GM18858 (cell line): Measurements from ENCODE around the gene HTR3A.

Experiments used
- ATAC-seq: cut with Tn5 transposase; IDR thresholded peaks from one replicate; pipeline ENCODE4 v1.9.1; 2021; ENCODE audit not compliant: unreplicated experiment

HTR3A gene

DNA sequence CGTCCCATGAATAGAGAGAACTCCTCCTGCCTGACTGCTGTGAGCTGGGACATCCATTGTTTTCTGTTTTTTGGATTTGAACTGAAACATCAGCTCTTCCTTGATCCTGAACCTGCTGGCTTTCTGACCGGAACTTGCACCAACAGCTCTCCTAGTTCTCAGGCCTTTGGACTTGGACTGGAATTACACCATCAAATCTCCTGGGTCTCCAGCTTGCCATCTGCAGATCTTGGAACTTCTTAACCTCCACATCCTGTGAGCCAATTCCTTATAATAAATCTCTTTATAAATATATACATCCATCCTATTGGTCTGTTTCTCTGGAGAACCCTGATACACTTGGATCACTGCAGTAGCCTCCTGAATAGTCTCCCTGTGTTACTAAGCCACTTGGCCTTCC is 42.1 kb downstream of the HTR3A start:
- ATAC-seq: no peak

DNA sequence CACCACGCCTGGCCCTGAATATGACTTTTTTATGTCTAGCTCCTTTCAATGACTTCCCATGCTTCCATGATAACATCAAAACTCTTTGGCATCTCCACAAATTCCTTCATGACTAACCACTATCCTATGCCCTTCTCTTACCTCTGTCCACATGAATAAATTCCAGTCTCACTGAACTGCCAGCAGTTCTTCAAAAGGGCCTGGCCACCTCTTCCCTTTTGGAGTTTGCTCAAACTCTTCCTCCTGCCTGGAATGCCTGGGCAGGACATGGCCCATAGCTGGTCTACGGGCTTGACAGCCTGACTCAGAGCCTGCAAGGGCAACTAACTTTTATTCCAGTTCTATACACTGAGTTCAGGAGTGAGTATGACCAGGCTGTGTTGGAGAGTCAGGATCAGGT is 42.8 kb downstream of the HTR3A start:
- no peak for ATAC-seq

DNA sequence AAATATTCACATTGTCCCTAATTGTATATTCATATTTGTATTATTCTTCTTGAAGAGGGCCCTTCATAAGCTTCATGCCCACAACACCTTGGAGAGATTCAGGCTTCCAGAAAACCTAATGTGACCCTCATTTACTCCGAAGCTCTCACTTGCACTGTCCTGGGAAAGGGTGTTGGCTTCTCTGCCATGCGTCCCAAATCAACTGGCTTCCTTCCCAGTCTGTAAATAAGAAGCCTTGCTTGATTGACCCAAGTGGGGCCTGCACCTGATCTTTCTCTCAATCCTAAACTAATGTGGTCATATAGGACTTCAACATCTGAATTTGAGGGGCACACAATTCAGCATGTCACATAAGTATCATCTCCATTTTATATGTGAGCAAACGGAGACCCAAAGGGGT is 44.1 kb downstream of the HTR3A start:
- no peak for ATAC-seq

GRCh38 chr11:114019574-114019973 is 44.7 kb downstream of the HTR3A start:
- ATAC-seq: no peak

DNA sequence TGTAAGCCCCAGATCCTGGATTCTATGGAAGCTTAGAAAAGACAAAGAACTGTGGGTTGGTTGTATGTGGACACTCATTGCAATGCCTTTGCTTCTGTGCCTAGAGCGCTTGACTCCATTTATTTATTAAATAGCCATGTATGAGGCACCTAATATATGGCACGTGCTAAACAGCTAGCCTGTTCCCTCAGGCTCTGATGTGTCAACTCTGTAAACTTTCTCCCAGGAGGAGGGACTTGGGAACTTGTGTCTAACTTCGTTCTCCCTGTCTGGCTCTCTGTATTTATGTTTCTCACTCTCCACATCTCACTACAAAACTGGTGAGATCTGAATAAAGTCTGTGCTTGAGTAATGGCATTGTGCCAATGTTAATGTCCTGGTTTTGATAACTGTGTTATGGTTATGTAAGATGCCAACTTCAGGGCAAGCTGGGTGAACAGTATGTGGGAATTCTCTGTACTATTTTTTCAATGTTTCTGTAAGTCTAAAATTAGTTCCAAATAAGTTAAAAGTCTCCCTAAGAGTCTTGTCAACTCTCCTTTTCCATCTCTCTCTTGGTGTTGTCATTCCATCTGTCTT is 50.5 kb downstream of the HTR3A start:
- ATAC-seq: no peak

GRCh38 chr11:114026355-114026754 is 51.4 kb downstream of the HTR3A start:
- ATAC-seq: no peak

- ATAC-seq: no peak
Measured at GRCh38 chr11:114027391-114027790, 52.5 kb downstream of the HTR3A start.

- no peak for ATAC-seq
Measured at GRCh38 chr11:114027926-114028325, 53.0 kb downstream of the HTR3A start.

DNA sequence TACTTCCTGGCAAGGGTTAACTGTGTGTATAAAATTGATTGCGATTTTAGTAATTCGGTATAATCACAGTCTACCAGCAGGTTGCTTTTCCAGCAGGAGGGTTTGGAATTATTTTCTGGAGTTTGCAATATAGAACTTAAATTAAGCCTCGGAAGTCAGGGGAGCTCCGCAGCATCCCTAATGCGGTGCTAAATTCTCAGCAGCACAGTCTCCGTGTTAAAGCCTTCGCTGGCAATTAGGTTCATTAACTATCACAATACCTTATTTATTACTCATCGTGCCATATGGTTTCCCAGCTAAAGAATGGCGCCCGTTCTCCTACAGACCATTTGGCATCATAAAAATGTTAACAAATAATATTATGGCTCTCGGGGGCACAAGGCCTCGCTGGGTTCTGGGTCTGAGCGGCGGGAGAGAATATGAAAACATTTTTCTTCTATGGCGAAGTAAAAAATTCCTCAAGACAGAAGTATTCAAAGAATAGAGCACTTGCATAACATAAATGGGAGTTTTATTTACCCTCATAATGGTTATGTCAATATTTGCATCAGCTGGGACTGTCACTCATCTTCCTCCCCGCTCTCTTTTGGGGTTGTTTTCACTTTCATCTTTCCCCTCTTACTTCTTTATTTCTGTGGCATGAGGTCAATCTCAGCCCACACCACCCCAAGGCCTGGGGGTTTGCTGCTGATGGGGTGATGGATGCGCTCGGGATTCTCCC is 56.5 kb downstream of the HTR3A start:
- no peak for ATAC-seq

DNA sequence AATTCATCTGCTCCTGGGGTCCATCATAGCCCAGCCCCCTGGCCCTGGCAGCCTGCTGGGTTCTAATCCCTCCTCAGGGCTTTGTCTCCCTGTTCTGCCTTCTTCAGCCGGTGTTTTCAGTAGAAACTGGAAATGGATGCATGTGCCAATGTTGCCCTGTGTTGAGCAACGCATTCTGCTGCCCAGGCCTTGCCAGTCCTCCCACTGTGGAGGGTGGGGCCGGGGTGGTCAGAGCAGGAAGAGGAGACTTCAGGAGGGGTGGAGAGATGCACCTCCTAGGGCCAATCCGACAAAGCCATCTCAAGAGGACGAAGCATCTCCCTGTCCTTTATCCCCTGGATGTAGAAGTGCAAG is 57.0 kb downstream of the HTR3A start:
- ATAC-seq: no peak

DNA sequence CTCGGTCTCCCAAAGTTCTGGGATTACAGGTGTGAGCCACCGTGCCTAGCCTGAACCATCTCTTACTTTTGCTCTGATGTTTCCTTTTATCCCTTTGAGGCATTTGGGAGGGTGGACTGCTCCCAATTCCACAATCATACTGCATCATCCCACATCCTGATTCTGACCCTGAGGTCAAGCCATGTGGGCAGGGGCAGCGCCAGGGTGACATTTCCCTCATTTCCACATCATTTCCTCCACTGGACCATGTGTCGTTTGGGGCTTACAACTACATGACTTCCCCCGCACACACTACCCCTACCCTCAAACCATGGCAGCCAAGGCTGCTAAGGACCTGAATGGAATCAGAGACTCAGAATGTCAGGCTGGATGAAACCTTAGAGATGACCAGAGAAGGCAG is 58.2 kb downstream of the HTR3A start:
- ATAC-seq: no peak

GRCh38 chr11:114033572-114033971 is 58.7 kb downstream of the HTR3A start:
- no peak for ATAC-seq

DNA sequence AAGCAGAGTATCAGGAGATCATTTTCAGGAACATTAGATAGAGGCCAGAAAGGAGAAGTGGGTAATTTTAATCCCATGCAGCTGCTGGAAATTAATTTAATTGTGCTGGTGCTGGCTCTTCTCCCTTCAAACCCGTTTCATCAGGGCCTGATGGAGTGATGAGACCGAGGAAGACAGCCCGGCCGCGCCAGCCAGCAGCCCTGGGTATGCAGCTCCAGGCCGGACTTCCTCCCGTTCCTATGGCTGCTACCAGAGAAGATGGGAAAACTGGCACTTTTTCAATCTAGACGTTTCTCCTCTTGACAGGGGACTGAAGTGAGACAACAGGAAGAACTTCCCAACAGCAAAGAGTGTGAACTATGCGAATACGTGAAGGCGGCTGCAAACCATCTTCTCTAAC is 60.0 kb downstream of the HTR3A start:
- no peak for ATAC-seq

DNA sequence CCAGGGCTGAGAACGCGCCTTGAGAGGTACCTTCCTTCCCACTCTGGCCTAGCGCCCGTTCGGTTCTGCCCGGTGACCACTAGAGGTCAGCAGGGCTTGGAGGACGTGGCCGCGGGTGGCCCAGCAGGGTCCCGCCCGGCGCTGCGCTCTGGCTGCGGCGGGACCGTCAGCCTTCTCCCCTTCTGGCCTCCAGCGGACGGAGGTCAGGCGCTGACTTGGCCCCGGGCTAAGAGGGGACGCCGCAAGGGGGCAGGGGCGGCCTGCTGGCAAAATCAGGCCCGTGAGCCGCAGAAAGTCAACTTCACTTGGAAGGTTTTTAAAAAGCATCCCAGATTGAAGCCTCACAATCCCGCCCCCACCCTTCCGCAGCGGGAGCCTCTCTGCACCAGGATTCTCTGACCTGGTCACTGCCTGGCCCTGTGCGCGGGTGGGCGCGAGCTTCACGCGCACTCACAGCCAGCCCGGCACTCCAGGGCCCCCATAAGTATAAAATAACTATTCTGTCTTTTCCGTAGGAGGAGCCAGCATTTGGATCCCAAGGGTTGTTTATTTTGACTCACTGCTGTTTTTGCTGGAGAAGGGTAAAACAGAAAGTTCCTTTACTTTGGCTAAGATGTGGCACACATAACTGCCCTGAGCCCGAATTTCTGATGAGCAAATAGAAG is 61.4 kb downstream of the HTR3A start:
- ATAC-seq: no peak

DNA sequence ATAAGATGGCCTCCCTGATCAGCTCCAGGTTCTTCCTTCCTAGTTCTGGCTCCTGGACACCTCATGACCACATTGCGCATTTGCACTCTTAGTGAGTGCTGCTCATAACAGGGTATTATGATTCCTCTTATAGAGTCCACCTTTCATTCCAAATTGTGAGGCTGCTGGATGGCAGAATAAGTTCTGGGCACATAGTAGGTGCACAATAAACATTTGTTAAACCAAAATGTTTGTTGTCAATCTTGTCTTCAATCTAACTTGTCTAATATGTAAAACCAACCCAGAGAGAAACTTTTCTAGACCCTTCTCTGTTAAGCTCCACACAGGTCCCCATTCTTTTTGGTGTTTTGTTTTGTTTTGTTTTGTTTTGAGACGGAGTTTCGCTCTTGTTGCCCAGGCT is 62.0 kb downstream of the HTR3A start:
- ATAC-seq: no peak

DNA sequence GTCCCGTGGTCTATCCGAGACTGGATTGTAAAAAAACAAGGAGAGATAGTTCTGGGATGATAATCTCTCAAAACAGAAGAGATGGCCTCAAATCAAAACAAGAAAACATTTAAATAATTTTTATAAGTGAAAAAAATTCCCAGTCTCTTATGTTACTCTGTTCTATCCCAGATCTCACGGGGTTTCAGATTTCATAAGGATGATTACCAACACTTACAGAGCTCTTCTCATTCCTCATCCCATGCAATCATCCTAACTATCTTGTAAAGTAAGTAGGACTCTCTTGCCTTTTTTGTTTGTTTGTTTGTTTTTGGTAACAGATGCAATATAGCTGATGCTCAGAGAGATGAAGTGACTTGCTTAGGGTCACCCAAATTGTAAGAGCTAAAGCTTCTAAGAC is 64.6 kb downstream of the HTR3A start:
- ATAC-seq: no peak
